Vagina (tissue), 2 donors: ENCODE data around the gene SCRT2. TPM values are rescaled to one million over a fixed set of nuclear protein-coding genes. Genes with fewer than 3 reads are reported as not detected.

Experiments used
- DNase-seq, 2 donors: peaks; one replicate each; pipeline ENCODE4 v3.0.0-alpha.2; 2017; ENCODE audit errors: extremely low spot score in 2 of 2
- H3K27ac ChIP-seq: fragments of 200-600 bp; sonication (generic); one replicate; pipeline ENCODE4 v1.5.1; 2019
- H3K27me3 ChIP-seq: fragments of 200-600 bp; sonication (generic); one replicate; pipeline ENCODE4 v1.5.1; 2019
- H3K36me3 ChIP-seq, 2 donors: fragments of 200-600 bp; sonication (generic); one replicate each; pipeline ENCODE4 v1.5.1; 2017 to 2019
- H3K4me1 ChIP-seq: fragments of 200-600 bp; sonication (generic); one replicate; pipeline ENCODE4 v1.5.1; 2019
- H3K4me3 ChIP-seq, 2 donors: fragments of 200-600 bp; sonication (generic); 1 replicate in 1 of 2; 2 replicates in 1 of 2; pipeline ENCODE4 v1.5.1; 2016 to 2019
- H3K9me3 ChIP-seq: fragments of 200-600 bp; sonication (generic); one replicate; pipeline ENCODE4 v1.5.1; 2019
- CTCF ChIP-seq, 3 experiments: fragments of 450-650 bp in 2 of 3; fragments of 200-600 bp in 1 of 3; sonication (generic) in 1 of 3; IDR thresholded peaks; one replicate each; pipeline ENCODE4 v1.5.1; 2017 to 2019; ENCODE audit warnings: antibody characterized with exemption in 3 of 3, mild to moderate bottlenecking in 2 of 3, moderate library complexity in 2 of 3
- POLR2A ChIP-seq, 2 donors: fragments of 450-650 bp; IDR thresholded peaks; one replicate each; pipeline ENCODE4 v1.6.1; 2017; ENCODE audit warnings: antibody characterized with exemption in 2 of 2, mild to moderate bottlenecking in 2 of 2, moderate library complexity in 2 of 2
- POLR2AphosphoS5 ChIP-seq, 2 donors: sonication (generic); formaldehyde crosslinking; IDR thresholded peaks; one replicate each; pipeline ENCODE4 v1.9.0; 2017; ENCODE audit warnings: antibody characterized with exemption in 2 of 2, mild to moderate bottlenecking in 2 of 2, low read depth in 1 of 2; ENCODE audit not compliant: insufficient read depth in 1 of 2
- intact Hi-C: fragments of 100-400 bp; cut with DNase I; formaldehyde crosslinking; loops from one replicate; pipeline ENCODE4 v1.15.1; 2023
- total RNA-seq: library from RNA; depleted of rRNA; stranded (reverse); fragments of >200 nt; gene quantifications from one replicate; pipeline ENCODE4 v1.2.3, GENCODE V29; 2016

The SCRT2 gene
- total RNA-seq, 1 donor from 2014 or later: not detected

- DNase-seq: no peak
- Histone ChIP-seq H3K27me3 (no peaks in the 10 kb centered on the region), H3K27ac (no peak overlapping the region), H3K36me3 (no peaks in the 10 kb centered on the region), H3K4me3 (no peak overlapping the region), H3K9me3 (no peaks in the 10 kb centered on the region), H3K4me1 (no peaks in the 10 kb centered on the region)
- TF ChIP-seq POLR2A (IDR thresholded peaks at IDR 0.05) (no peak), POLR2AphosphoS5 (IDR thresholded peaks at IDR 0.05; ENCODE audit: insufficient read depth in 1 of 2, low read depth in 1 of 2) (no peak), CTCF (IDR thresholded peaks at IDR 0.05) (no peak)
- intact Hi-C loops: no loop called here
Observed at GRCh38 chr20:635028-635892, 40.3 kb downstream of the SCRT2 start.

GRCh38 chr20:634148-634925 lies 41.3 kb downstream of the SCRT2 start:
- Histone ChIP-seq H3K9me3 (no peaks in the 10 kb centered on the region), H3K36me3 (no peaks in the 10 kb centered on the region), H3K27ac (no peak overlapping the region), H3K4me3 (no peak overlapping the region), H3K4me1 (no peaks in the 10 kb centered on the region), H3K27me3 (no peaks in the 10 kb centered on the region)
- intact Hi-C loops: no loop called here
- TF ChIP-seq POLR2A (IDR thresholded peaks at IDR 0.05): no peak
- no peak for TF ChIP-seq POLR2AphosphoS5 (IDR thresholded peaks at IDR 0.05; ENCODE audit: insufficient read depth in 1 of 2, low read depth in 1 of 2)
- no peak for TF ChIP-seq CTCF (IDR thresholded peaks at IDR 0.05)
- DNase-seq: no peak

GRCh38 chr20:631101-631500 lies 44.5 kb downstream of the SCRT2 start:
- TF ChIP-seq POLR2AphosphoS5 (IDR thresholded peaks at IDR 0.05; ENCODE audit: insufficient read depth in 1 of 2, low read depth in 1 of 2) (no peak), POLR2A (IDR thresholded peaks at IDR 0.05) (no peak), CTCF (IDR thresholded peaks at IDR 0.05) (no peak)
- H3K27ac ChIP-seq: no peak overlapping the region
- no peaks in the 10 kb centered on the region for H3K36me3 ChIP-seq
- H3K4me1 ChIP-seq: no peaks in the 10 kb centered on the region
- no peaks in the 10 kb centered on the region for H3K27me3 ChIP-seq
- intact Hi-C loops: no loop called here
- H3K4me3 ChIP-seq: no peak overlapping the region
- H3K9me3 ChIP-seq: no peaks in the 10 kb centered on the region
- DNase-seq: no peak

- no peak for DNase-seq
- TF ChIP-seq POLR2AphosphoS5 (IDR thresholded peaks at IDR 0.05; ENCODE audit: insufficient read depth in 1 of 2, low read depth in 1 of 2) (no peak), CTCF (IDR thresholded peaks at IDR 0.05) (no peak), POLR2A (IDR thresholded peaks at IDR 0.05) (no peak)
- Histone ChIP-seq H3K27me3 (no peaks in the 10 kb centered on the region), H3K4me3 (no peak overlapping the region), H3K9me3 (no peaks in the 10 kb centered on the region), H3K27ac (no peak overlapping the region), H3K4me1 (no peaks in the 10 kb centered on the region), H3K36me3 (no peaks in the 10 kb centered on the region)
- intact Hi-C loops: no loop called here
Observed at GRCh38 chr20:626579-626978, 49.0 kb downstream of the SCRT2 start.
